ENCODE results near the gene DRG2.

The DRG2 gene

GRCh38 chr17:18106211-18106610 is 18.5 kb downstream of the DRG2 start:
- DNase-seq (ENCODE audit: low read depth, low spot score), result no peak
- TF ChIP-seq POLR2AphosphoS5 (IDR thresholded peaks at IDR 0.05; ENCODE audit: borderline replicate concordance, low read depth, low read length) (no peak), EZH2 (IDR thresholded peaks at IDR 0.05) (no peak), FOXP2 (optimal IDR thresholded peaks at IDR 0.05; ENCODE audit: control extremely low read depth, extremely low read length, insufficient read depth) (no peak)
- no peak overlapping the region for H3K4me3 ChIP-seq
- H3K9ac ChIP-seq (ENCODE audit: insufficient read length), result no peak overlapping the region
- no peak overlapping the region for H3K27ac ChIP-seq
- H3K36me3 ChIP-seq (ENCODE audit: insufficient read depth, low read length), result no peaks in the 10 kb centered on the region; the same call in 1 of the 2 replicates
- no peaks in the 10 kb centered on the region for H3K9me3 ChIP-seq (ENCODE audit: low read depth, low read length)

DNA sequence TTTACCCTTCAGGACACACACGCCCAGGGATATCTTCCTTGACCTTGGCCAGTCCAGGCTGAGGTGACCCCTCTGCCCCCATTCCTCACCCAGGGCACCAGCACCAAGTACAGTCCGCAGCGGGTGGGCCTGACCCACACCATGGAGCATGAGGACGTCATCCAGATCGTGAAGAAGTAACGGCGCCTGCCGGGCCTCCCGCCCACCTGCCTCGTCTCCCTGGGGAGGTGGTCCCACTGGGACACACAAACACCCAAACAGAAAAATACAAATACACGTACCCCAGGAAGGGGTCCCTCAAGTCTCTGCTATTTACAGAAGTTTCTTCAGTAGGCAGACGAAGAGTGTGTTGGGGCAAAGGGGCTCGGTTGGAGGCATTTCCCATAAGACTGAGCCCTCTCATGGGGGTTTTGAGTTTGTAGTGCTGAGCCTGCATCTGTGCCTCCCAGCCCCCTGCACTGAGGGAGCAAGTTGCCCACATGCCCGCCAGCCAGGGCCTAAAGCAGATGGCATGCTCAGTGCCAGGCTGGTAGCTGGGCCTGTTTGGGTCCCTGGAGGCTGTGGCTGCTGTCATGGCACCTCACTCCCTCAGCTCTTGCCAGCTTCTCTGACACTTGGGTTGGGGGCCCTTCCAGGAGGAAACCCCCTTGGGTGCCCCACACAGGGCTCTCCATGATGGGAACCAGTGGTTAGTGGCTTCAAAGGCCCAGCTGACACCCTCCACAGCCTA is 19.5 kb downstream of the DRG2 start:
- Histone ChIP-seq H3K9me3 (ENCODE audit: low read depth, low read length) (no peaks in the 10 kb centered on the region), H3K4me3 (no peak overlapping the region), H3K36me3 (ENCODE audit: insufficient read depth, low read length) (no peaks in the 10 kb centered on the region; the same call in 1 of the 2 replicates), H3K9ac (ENCODE audit: insufficient read length) (no peak overlapping the region), H3K27ac (no peak overlapping the region)
- no peak for TF ChIP-seq FOXP2 (optimal IDR thresholded peaks at IDR 0.05; ENCODE audit: control extremely low read depth, extremely low read length, insufficient read depth)
- no peak for TF ChIP-seq POLR2AphosphoS5 (IDR thresholded peaks at IDR 0.05; ENCODE audit: borderline replicate concordance, low read depth, low read length)
- no peak for TF ChIP-seq EZH2 (IDR thresholded peaks at IDR 0.05)
- no peak for DNase-seq (ENCODE audit: low read depth, low spot score)

GRCh38 chr17:18107971-18108370 is 20.2 kb downstream of the DRG2 start:
- Histone ChIP-seq H3K9ac (ENCODE audit: insufficient read length) (no peak overlapping the region), H3K9me3 (ENCODE audit: low read depth, low read length) (no peaks in the 10 kb centered on the region), H3K27ac (no peak overlapping the region), H3K4me3 (no peak overlapping the region), H3K36me3 (ENCODE audit: insufficient read depth, low read length) (no peaks in the 10 kb centered on the region; the same call in 1 of the 2 replicates)
- DNase-seq (ENCODE audit: low read depth, low spot score), result no peak
- TF ChIP-seq FOXP2 (optimal IDR thresholded peaks at IDR 0.05; ENCODE audit: control extremely low read depth, extremely low read length, insufficient read depth) (no peak), POLR2AphosphoS5 (IDR thresholded peaks at IDR 0.05; ENCODE audit: borderline replicate concordance, low read depth, low read length) (no peak), EZH2 (IDR thresholded peaks at IDR 0.05) (no peak)

GRCh38 chr17:18108401-18109312 is 20.9 kb downstream of the DRG2 start, which contains the start of gene MYO15A:
MYO15A (plus strand) TSS chr17:18108756; CDS start chr17:18118801, 10,045 bp downstream.
- Histone ChIP-seq H3K9ac (ENCODE audit: insufficient read length) (no peak within 1 kb of the TSS), H3K27ac (no peak within 1 kb of the TSS), H3K4me3 (no peak within 1 kb of the TSS), H3K9me3 (ENCODE audit: low read depth, low read length) (no peaks in the 10 kb centered on the region), H3K36me3 (ENCODE audit: insufficient read depth, low read length) (no peaks in the 10 kb centered on the region; the same call in 1 of the 2 replicates)
- no peak for DNase-seq (ENCODE audit: low read depth, low spot score)
- TF ChIP-seq POLR2AphosphoS5 (IDR thresholded peaks at IDR 0.05; ENCODE audit: borderline replicate concordance, low read depth, low read length) (no peak), EZH2 (IDR thresholded peaks at IDR 0.05) (no peak), FOXP2 (optimal IDR thresholded peaks at IDR 0.05; ENCODE audit: control extremely low read depth, extremely low read length, insufficient read depth) (no peak)

- H3K9ac ChIP-seq (ENCODE audit: insufficient read length), result no peak overlapping the region
- no peak overlapping the region for H3K27ac ChIP-seq
- H3K4me3 ChIP-seq, result no peak overlapping the region
- TF ChIP-seq FOXP2 (optimal IDR thresholded peaks at IDR 0.05; ENCODE audit: control extremely low read depth, extremely low read length, insufficient read depth) (no peak), POLR2AphosphoS5 (IDR thresholded peaks at IDR 0.05; ENCODE audit: borderline replicate concordance, low read depth, low read length) (no peak), EZH2 (IDR thresholded peaks at IDR 0.05) (no peak)
- no peaks in the 10 kb centered on the region; the same call in 1 of the 2 replicates for H3K36me3 ChIP-seq (ENCODE audit: insufficient read depth, low read length)
- H3K9me3 ChIP-seq (ENCODE audit: low read depth, low read length), result no peaks in the 10 kb centered on the region
- DNase-seq (ENCODE audit: low read depth, low spot score), result no peak
Observed at GRCh38 chr17:18109935-18110485, 22.3 kb downstream of the DRG2 start.

GRCh38 chr17:18110636-18111145 is 22.9 kb downstream of the DRG2 start:
- Histone ChIP-seq H3K9ac (ENCODE audit: insufficient read length) (no peak overlapping the region), H3K36me3 (ENCODE audit: insufficient read depth, low read length) (no peaks in the 10 kb centered on the region; the same call in 1 of the 2 replicates), H3K27ac (no peak overlapping the region), H3K9me3 (ENCODE audit: low read depth, low read length) (no peaks in the 10 kb centered on the region), H3K4me3 (no peak overlapping the region)
- no peak for DNase-seq (ENCODE audit: low read depth, low spot score)
- TF ChIP-seq EZH2 (IDR thresholded peaks at IDR 0.05) (no peak), POLR2AphosphoS5 (IDR thresholded peaks at IDR 0.05; ENCODE audit: borderline replicate concordance, low read depth, low read length) (no peak), FOXP2 (optimal IDR thresholded peaks at IDR 0.05; ENCODE audit: control extremely low read depth, extremely low read length, insufficient read depth) (no peak)

DNA sequence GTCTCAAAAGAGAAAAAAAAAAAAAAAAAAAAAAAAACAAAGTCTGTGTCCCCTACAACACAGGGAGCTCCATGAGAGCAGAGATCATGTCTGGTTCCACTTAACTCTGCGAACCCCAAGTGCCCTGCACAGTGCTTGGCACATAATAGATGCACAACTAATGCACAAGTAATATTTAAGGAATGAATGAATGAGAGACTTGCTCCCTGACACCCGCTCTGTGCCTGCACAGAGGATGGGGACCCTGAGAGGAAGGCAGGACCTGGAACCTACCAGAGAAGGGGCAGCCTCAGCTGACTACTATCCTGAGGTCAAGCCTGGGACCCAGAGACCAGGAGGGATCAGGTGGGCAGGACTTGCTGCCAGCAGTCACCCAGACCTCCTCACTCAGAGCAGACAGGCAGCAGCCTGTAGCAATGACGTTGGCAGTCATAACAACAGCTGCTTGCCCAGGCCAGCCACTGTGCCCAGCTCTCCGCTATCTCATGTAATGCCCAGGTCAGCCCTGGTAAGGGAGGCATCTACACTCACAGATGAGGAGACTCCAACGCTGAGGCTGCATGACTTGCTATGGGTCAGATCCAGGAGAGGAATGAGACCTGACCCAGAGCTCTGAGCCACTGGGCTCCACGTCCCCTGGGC is 23.7 kb downstream of the DRG2 start:
- Histone ChIP-seq H3K9me3 (ENCODE audit: low read depth, low read length) (no peaks in the 10 kb centered on the region), H3K27ac (no peak overlapping the region), H3K4me3 (no peak overlapping the region), H3K9ac (ENCODE audit: insufficient read length) (no peak overlapping the region), H3K36me3 (ENCODE audit: insufficient read depth, low read length) (no peaks in the 10 kb centered on the region; the same call in 1 of the 2 replicates)
- no peak for DNase-seq (ENCODE audit: low read depth, low spot score)
- TF ChIP-seq POLR2AphosphoS5 (IDR thresholded peaks at IDR 0.05; ENCODE audit: borderline replicate concordance, low read depth, low read length) (no peak), FOXP2 (optimal IDR thresholded peaks at IDR 0.05; ENCODE audit: control extremely low read depth, extremely low read length, insufficient read depth) (no peak), EZH2 (IDR thresholded peaks at IDR 0.05) (no peak)

Measured in SK-N-MC (cell line).